HepG2 (cell line): ENCODE measurements around the gene TRAIP. TPM values are rescaled to one million over a fixed set of nuclear protein-coding genes. Genes with fewer than 3 reads are reported as not detected.

Source experiments
- NFKBIZ ChIP-seq: IDR thresholded peaks from 2 replicates; pipeline ENCODE4 v1.6.1; 2018; ENCODE audit warnings: missing genetic modification reagents, missing compliant biosample characterization
- SPEN ChIP-seq: sonication (generic); formaldehyde crosslinking; IDR thresholded peaks from 2 replicates; pipeline ENCODE4 v1.5.1; 2020; ENCODE audit warnings: low read depth, mild to moderate bottlenecking, missing genetic modification reagents
- ZMYM3 ChIP-seq: sonication (generic); formaldehyde crosslinking; IDR thresholded peaks from 2 replicates; pipeline ENCODE4 v1.5.1; 2020; ENCODE audit warnings: mild to moderate bottlenecking, missing genetic modification reagents
- polyA plus RNA-seq, 8 experiments: library from polyadenylated mRNA; depleted of rRNA in 3 of 8; stranded (reverse) in 7 of 8; unstranded in 1 of 8; fragments of >200 nt; fragmentation: Illumina TruSeq in 4 of 8; extraction: Trizol in 4 of 8; gene quantifications; 2 replicates each; pipeline versions ENCODE4 v1.2.1 to v1.2.3, GENCODE V29; 2011 to 2016; ENCODE audit warnings: low read depth in 4 of 8, missing spikeins in 1 of 8, mixed read lengths in 1 of 8; ENCODE audit not compliant: insufficient read depth in 1 of 8
- total RNA-seq, 5 experiments: library from RNA; depleted of rRNA; stranded (reverse); fragments of >200 nt; fragmentation: Illumina TruSeq; extraction: Trizol; gene quantifications; 2 replicates each; pipeline ENCODE4 v1.2.3, GENCODE V29; 2016; ENCODE audit warnings: low read depth in 1 of 5
- TF ChIP-seq, protein P1 (sequence below): sonication (generic); formaldehyde crosslinking; IDR thresholded peaks from 2 replicates; pipeline ENCODE4 v1.5.1; 2020; ENCODE audit warnings: mild to moderate bottlenecking, missing genetic modification reagents, borderline replicate concordance
- TF ChIP-seq, protein P2 (sequence below): sonication (generic); formaldehyde crosslinking; IDR thresholded peaks from 2 replicates; pipeline ENCODE4 v1.8.1; 2022; ENCODE audit warnings: low read depth, mild to moderate bottlenecking, missing genetic modification reagents
- TF ChIP-seq, protein P3 (sequence below): sonication (generic); formaldehyde crosslinking; IDR thresholded peaks from 2 replicates; pipeline ENCODE4 v1.8.0; 2022; ENCODE audit warnings: mild to moderate bottlenecking, missing genetic modification reagents; ENCODE audit not compliant: insufficient replicate concordance
- TF ChIP-seq, protein P4 (sequence below): sonication (generic); formaldehyde crosslinking; IDR thresholded peaks from 2 replicates; pipeline ENCODE4 v1.4.0; 2020; ENCODE audit warnings: missing genetic modification reagents, mild to moderate bottlenecking, borderline replicate concordance
- TF ChIP-seq, protein P5 (sequence below): sonication (generic); formaldehyde crosslinking; IDR thresholded peaks from 2 replicates; pipeline ENCODE4 v1.4.0; 2020; ENCODE audit warnings: mild to moderate bottlenecking, missing genetic modification reagents

The TRAIP gene
- total and polyA plus RNA-seq, 2 of the 13 experiments (the other 11 are each of a cell fraction or from before 2014, with no cell fraction given), result 13.9 to 23.9 TPM

DNA sequence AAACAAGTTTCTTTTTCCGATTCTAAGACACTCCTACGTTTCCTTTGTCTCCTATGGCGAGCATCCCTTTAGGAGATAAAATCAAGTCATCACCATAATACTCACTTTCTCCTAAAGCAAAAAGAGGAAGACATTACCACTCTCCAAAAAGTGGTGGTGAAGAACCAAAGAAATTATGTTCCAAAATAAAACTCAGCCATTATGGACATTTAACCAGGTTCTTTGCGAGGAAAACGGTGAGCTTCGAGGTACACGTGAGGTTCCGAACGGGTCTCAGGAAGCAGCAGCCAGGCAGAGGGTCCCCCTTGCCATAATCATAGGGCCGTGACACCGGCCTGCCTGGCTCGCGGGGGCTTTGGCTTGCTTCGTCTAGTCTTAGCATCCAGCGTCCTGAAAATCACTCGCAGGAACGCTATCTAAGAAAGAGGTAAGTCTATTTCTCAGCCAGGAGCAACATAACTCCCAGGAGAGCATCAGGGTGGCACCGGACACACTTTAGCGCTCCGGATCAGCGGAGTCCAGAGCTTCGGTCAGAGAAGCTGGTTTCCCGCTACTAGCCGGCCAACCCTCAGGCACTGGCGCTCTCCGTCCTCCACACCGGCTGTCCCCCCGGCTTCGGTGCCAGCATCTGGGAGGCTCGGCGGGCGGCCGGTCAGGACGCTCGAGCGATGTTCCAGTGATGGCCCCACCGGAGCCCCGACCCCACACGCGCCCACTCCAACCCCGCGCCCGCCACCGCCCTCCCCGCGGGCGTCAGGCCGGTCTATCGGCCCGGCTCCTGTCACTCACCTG, 70.6 kb downstream of the TRAIP start (continued):
- TF ChIP-seq, protein P1, sequence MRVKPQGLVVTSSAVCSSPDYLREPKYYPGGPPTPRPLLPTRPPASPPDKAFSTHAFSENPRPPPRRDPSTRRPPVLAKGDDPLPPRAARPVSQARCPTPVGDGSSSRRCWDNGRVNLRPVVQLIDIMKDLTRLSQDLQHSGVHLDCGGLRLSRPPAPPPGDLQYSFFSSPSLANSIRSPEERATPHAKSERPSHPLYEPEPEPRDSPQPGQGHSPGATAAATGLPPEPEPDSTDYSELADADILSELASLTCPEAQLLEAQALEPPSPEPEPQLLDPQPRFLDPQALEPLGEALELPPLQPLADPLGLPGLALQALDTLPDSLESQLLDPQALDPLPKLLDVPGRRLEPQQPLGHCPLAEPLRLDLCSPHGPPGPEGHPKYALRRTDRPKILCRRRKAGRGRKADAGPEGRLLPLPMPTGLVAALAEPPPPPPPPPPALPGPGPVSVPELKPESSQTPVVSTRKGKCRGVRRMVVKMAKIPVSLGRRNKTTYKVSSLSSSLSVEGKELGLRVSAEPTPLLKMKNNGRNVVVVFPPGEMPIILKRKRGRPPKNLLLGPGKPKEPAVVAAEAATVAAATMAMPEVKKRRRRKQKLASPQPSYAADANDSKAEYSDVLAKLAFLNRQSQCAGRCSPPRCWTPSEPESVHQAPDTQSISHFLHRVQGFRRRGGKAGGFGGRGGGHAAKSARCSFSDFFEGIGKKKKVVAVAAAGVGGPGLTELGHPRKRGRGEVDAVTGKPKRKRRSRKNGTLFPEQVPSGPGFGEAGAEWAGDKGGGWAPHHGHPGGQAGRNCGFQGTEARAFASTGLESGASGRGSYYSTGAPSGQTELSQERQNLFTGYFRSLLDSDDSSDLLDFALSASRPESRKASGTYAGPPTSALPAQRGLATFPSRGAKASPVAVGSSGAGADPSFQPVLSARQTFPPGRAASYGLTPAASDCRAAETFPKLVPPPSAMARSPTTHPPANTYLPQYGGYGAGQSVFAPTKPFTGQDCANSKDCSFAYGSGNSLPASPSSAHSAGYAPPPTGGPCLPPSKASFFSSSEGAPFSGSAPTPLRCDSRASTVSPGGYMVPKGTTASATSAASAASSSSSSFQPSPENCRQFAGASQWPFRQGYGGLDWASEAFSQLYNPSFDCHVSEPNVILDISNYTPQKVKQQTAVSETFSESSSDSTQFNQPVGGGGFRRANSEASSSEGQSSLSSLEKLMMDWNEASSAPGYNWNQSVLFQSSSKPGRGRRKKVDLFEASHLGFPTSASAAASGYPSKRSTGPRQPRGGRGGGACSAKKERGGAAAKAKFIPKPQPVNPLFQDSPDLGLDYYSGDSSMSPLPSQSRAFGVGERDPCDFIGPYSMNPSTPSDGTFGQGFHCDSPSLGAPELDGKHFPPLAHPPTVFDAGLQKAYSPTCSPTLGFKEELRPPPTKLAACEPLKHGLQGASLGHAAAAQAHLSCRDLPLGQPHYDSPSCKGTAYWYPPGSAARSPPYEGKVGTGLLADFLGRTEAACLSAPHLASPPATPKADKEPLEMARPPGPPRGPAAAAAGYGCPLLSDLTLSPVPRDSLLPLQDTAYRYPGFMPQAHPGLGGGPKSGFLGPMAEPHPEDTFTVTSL (CRISPR knock-in tag), result no peak
- TF ChIP-seq, protein P2, sequence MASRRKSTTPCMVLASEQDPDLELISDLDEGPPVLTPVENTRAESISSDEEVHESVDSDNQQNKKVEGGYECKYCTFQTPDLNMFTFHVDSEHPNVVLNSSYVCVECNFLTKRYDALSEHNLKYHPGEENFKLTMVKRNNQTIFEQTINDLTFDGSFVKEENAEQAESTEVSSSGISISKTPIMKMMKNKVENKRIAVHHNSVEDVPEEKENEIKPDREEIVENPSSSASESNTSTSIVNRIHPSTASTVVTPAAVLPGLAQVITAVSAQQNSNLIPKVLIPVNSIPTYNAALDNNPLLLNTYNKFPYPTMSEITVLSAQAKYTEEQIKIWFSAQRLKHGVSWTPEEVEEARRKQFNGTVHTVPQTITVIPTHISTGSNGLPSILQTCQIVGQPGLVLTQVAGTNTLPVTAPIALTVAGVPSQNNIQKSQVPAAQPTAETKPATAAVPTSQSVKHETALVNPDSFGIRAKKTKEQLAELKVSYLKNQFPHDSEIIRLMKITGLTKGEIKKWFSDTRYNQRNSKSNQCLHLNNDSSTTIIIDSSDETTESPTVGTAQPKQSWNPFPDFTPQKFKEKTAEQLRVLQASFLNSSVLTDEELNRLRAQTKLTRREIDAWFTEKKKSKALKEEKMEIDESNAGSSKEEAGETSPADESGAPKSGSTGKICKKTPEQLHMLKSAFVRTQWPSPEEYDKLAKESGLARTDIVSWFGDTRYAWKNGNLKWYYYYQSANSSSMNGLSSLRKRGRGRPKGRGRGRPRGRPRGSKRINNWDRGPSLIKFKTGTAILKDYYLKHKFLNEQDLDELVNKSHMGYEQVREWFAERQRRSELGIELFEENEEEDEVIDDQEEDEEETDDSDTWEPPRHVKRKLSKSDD (CRISPR knock-in tag), result no peak
- no peak for TF ChIP-seq ZMYM3
- TF ChIP-seq, protein P3, sequence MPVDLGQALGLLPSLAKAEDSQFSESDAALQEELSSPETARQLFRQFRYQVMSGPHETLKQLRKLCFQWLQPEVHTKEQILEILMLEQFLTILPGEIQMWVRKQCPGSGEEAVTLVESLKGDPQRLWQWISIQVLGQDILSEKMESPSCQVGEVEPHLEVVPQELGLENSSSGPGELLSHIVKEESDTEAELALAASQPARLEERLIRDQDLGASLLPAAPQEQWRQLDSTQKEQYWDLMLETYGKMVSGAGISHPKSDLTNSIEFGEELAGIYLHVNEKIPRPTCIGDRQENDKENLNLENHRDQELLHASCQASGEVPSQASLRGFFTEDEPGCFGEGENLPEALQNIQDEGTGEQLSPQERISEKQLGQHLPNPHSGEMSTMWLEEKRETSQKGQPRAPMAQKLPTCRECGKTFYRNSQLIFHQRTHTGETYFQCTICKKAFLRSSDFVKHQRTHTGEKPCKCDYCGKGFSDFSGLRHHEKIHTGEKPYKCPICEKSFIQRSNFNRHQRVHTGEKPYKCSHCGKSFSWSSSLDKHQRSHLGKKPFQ (CRISPR knock-in tag), result peak; percentile 56
- TF ChIP-seq SPEN (CRISPR knock-in tag), result no peak
- TF ChIP-seq, protein P4, sequence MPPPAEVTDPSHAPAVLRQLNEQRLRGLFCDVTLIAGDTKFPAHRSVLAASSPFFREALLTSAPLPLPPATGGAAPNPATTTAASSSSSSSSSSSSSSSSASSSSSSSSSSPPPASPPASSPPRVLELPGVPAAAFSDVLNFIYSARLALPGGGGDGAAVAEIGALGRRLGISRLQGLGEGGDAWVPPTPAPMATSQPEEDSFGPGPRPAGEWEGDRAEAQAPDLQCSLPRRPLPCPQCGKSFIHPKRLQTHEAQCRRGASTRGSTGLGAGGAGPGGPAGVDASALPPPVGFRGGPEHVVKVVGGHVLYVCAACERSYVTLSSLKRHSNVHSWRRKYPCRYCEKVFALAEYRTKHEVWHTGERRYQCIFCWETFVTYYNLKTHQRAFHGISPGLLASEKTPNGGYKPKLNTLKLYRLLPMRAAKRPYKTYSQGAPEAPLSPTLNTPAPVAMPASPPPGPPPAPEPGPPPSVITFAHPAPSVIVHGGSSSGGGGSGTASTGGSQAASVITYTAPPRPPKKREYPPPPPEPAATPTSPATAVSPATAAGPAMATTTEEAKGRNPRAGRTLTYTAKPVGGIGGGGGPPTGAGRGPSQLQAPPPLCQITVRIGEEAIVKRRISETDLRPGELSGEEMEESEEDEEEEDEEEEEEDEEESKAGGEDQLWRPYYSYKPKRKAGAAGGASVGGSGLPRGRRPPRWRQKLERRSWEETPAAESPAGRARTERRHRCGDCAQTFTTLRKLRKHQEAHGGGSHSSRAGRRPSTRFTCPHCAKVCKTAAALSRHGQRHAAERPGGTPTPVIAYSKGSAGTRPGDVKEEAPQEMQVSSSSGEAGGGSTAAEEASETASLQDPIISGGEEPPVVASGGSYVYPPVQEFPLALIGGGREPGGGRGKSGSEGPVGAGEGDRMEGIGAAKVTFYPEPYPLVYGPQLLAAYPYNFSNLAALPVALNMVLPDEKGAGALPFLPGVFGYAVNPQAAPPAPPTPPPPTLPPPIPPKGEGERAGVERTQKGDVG (CRISPR knock-in tag), result no peak
- TF ChIP-seq, protein P5, sequence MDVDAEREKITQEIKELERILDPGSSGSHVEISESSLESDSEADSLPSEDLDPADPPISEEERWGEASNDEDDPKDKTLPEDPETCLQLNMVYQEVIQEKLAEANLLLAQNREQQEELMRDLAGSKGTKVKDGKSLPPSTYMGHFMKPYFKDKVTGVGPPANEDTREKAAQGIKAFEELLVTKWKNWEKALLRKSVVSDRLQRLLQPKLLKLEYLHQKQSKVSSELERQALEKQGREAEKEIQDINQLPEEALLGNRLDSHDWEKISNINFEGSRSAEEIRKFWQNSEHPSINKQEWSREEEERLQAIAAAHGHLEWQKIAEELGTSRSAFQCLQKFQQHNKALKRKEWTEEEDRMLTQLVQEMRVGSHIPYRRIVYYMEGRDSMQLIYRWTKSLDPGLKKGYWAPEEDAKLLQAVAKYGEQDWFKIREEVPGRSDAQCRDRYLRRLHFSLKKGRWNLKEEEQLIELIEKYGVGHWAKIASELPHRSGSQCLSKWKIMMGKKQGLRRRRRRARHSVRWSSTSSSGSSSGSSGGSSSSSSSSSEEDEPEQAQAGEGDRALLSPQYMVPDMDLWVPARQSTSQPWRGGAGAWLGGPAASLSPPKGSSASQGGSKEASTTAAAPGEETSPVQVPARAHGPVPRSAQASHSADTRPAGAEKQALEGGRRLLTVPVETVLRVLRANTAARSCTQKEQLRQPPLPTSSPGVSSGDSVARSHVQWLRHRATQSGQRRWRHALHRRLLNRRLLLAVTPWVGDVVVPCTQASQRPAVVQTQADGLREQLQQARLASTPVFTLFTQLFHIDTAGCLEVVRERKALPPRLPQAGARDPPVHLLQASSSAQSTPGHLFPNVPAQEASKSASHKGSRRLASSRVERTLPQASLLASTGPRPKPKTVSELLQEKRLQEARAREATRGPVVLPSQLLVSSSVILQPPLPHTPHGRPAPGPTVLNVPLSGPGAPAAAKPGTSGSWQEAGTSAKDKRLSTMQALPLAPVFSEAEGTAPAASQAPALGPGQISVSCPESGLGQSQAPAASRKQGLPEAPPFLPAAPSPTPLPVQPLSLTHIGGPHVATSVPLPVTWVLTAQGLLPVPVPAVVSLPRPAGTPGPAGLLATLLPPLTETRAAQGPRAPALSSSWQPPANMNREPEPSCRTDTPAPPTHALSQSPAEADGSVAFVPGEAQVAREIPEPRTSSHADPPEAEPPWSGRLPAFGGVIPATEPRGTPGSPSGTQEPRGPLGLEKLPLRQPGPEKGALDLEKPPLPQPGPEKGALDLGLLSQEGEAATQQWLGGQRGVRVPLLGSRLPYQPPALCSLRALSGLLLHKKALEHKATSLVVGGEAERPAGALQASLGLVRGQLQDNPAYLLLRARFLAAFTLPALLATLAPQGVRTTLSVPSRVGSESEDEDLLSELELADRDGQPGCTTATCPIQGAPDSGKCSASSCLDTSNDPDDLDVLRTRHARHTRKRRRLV (CRISPR knock-in tag), result no peak
- TF ChIP-seq NFKBIZ (CRISPR knock-in tag), result no peak
